ENCODE results near the gene FADS2.

FADS2 gene

GRCh38 chr11:61805146-61805545, 23.0 kb upstream of the FADS2 start:
- Histone ChIP-seq H3F3A (ENCODE audit: insufficient read depth) (peaks cover 15% of the 10 kb centered on the region), H4K20me1 (ENCODE audit: low read depth, low read length) (peaks cover 4% of the 10 kb centered on the region; the same call in 1 of the 2 replicates), H3K36me3 (ENCODE audit: low read length) (0 out of 2 replicates have a peak, but pooled peaks cover 6% of the 10 kb centered on the region), H3K4me2 (ENCODE audit: low read depth, low read length, poor library complexity, severe bottlenecking) (no peak overlapping the region), H3K27me3 (ENCODE audit: low read length) (no peaks in the 10 kb centered on the region), H3K9me2 (replicated peaks; ENCODE audit: insufficient read depth, low read length) (no peaks in the 10 kb centered on the region), H3K9me3 (ENCODE audit: insufficient read depth, low read length) (no peaks in the 10 kb centered on the region), H3K9ac (ENCODE audit: low read length) (no peak overlapping the region), H3K27ac (ENCODE audit: low read depth, low read length) (no peak overlapping the region), H3K79me2 (ENCODE audit: insufficient read depth, low read length) (no peaks in the 10 kb centered on the region), H2AFZ (ENCODE audit: low read depth, low read length, severe bottlenecking) (no peak overlapping the region), H3K4me3 (ENCODE audit: insufficient read depth, low read length, poor library complexity, severe bottlenecking) (no peak overlapping the region)
- TF ChIP-seq EZH2phosphoT487 (conservative IDR thresholded peaks at IDR 0.05; ENCODE audit: low read length), result no peak
- TF ChIP-seq, protein P1, sequence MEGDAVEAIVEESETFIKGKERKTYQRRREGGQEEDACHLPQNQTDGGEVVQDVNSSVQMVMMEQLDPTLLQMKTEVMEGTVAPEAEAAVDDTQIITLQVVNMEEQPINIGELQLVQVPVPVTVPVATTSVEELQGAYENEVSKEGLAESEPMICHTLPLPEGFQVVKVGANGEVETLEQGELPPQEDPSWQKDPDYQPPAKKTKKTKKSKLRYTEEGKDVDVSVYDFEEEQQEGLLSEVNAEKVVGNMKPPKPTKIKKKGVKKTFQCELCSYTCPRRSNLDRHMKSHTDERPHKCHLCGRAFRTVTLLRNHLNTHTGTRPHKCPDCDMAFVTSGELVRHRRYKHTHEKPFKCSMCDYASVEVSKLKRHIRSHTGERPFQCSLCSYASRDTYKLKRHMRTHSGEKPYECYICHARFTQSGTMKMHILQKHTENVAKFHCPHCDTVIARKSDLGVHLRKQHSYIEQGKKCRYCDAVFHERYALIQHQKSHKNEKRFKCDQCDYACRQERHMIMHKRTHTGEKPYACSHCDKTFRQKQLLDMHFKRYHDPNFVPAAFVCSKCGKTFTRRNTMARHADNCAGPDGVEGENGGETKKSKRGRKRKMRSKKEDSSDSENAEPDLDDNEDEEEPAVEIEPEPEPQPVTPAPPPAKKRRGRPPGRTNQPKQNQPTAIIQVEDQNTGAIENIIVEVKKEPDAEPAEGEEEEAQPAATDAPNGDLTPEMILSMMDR (IDR thresholded peaks at IDR 0.05; ENCODE audit: insufficient read depth, low read length, poor library complexity, severe bottlenecking), result no peak

GRCh38 chr11:61806785-61807184, 21.3 kb upstream of the FADS2 start:
- H3K4me3 ChIP-seq (ENCODE audit: insufficient read depth, low read length, poor library complexity, severe bottlenecking), result no peak overlapping the region
- TF ChIP-seq EZH2phosphoT487 (conservative IDR thresholded peaks at IDR 0.05; ENCODE audit: low read length), result no peak
- H2AFZ ChIP-seq (ENCODE audit: low read depth, low read length, severe bottlenecking), result no peak overlapping the region
- no peak overlapping the region for H3K9ac ChIP-seq (ENCODE audit: low read length)
- no peaks in the 10 kb centered on the region for H3K79me2 ChIP-seq (ENCODE audit: insufficient read depth, low read length)
- H3K36me3 ChIP-seq (ENCODE audit: low read length), result 0 out of 2 replicates have a peak, but pooled peaks cover 6% of the 10 kb centered on the region
- no peaks in the 10 kb centered on the region for H3K9me3 ChIP-seq (ENCODE audit: insufficient read depth, low read length)
- H3K9me2 ChIP-seq (replicated peaks; ENCODE audit: insufficient read depth, low read length), result no peaks in the 10 kb centered on the region
- H3K27me3 ChIP-seq (ENCODE audit: low read length), result no peaks in the 10 kb centered on the region
- no peak overlapping the region for H3K27ac ChIP-seq (ENCODE audit: low read depth, low read length)
- H3F3A ChIP-seq (ENCODE audit: insufficient read depth), result no peaks in the 10 kb centered on the region
- H3K4me2 ChIP-seq (ENCODE audit: low read depth, low read length, poor library complexity, severe bottlenecking), result no peak overlapping the region
- H4K20me1 ChIP-seq (ENCODE audit: low read depth, low read length), result no peaks in the 10 kb centered on the region

- Histone ChIP-seq H3K9ac (ENCODE audit: low read length) (no peak overlapping the region), H3K27ac (ENCODE audit: low read depth, low read length) (no peak overlapping the region), H3K9me3 (ENCODE audit: insufficient read depth, low read length) (no peaks in the 10 kb centered on the region)
Measured at GRCh38 chr11:61810671-61811175, 17.4 kb upstream of the FADS2 start.

DNA sequence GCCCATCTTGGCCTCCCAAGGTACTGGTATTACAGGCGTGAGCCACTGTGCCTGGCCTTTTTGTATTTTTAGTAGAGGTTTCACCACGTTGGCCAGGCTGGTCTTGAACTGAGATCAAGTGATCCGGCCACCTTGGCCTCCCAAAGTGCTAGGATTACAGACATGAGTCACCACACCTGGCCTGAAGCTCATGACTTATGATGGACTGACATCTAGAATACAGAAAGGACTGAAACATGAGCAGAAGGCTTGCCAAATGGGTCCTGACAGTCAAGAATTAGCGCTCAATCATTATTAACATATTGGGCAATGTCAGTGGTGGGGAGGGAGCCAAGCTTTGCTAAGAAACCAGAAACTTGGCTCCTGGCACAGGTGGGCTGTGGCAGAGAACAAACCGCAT, 16.3 kb upstream of the FADS2 start:
- H3K9ac ChIP-seq (ENCODE audit: low read length), result no peak overlapping the region
- no peak overlapping the region for H3K27ac ChIP-seq (ENCODE audit: low read depth, low read length)
- H3K9me3 ChIP-seq (ENCODE audit: insufficient read depth, low read length), result no peaks in the 10 kb centered on the region
- no peaks in the 10 kb centered on the region for H3K27me3 ChIP-seq (ENCODE audit: low read length)
- TF ChIP-seq, protein P1 (IDR thresholded peaks at IDR 0.05; ENCODE audit: insufficient read depth, low read length, poor library complexity, severe bottlenecking), result no peak
- TF ChIP-seq EZH2phosphoT487 (conservative IDR thresholded peaks at IDR 0.05; ENCODE audit: low read length), result no peak
- no peaks in the 10 kb centered on the region for H4K20me1 ChIP-seq (ENCODE audit: low read depth, low read length)
- no peak overlapping the region for H3K4me2 ChIP-seq (ENCODE audit: low read depth, low read length, poor library complexity, severe bottlenecking)
- peaks cover 6% of the 10 kb centered on the region for H3F3A ChIP-seq (ENCODE audit: insufficient read depth)
- H3K79me2 ChIP-seq (ENCODE audit: insufficient read depth, low read length), result 0 out of 2 replicates have a peak, but pooled peaks cover 10% of the 10 kb centered on the region
- 0 out of 2 replicates have a peak, but pooled peaks cover 6% of the 10 kb centered on the region for H3K36me3 ChIP-seq (ENCODE audit: low read length)
- no peak overlapping the region for H2AFZ ChIP-seq (ENCODE audit: low read depth, low read length, severe bottlenecking)
- no peaks in the 10 kb centered on the region for H3K9me2 ChIP-seq (replicated peaks; ENCODE audit: insufficient read depth, low read length)
- H3K4me3 ChIP-seq (ENCODE audit: insufficient read depth, low read length, poor library complexity, severe bottlenecking), result no peak overlapping the region

More at GRCh38 chr11:61810671-61811175, 17.4 kb upstream of the FADS2 start:
- H3K27me3 ChIP-seq (ENCODE audit: low read length), result no peaks in the 10 kb centered on the region
- peaks cover 6% of the 10 kb centered on the region for H3F3A ChIP-seq (ENCODE audit: insufficient read depth)
- H3K4me3 ChIP-seq (ENCODE audit: insufficient read depth, low read length, poor library complexity, severe bottlenecking), result no peak overlapping the region
- no peaks in the 10 kb centered on the region for H3K9me2 ChIP-seq (replicated peaks; ENCODE audit: insufficient read depth, low read length)
- 0 out of 2 replicates have a peak, but pooled peaks cover 9% of the 10 kb centered on the region for H3K79me2 ChIP-seq (ENCODE audit: insufficient read depth, low read length)
- no peak overlapping the region for H2AFZ ChIP-seq (ENCODE audit: low read depth, low read length, severe bottlenecking)
- no peaks in the 10 kb centered on the region for H4K20me1 ChIP-seq (ENCODE audit: low read depth, low read length)
- no peak overlapping the region for H3K4me2 ChIP-seq (ENCODE audit: low read depth, low read length, poor library complexity, severe bottlenecking)
- H3K36me3 ChIP-seq (ENCODE audit: low read length), result 0 out of 2 replicates have a peak, but pooled peaks cover 6% of the 10 kb centered on the region
- no peak for TF ChIP-seq EZH2phosphoT487 (conservative IDR thresholded peaks at IDR 0.05; ENCODE audit: low read length)
- TF ChIP-seq, protein P1 (IDR thresholded peaks at IDR 0.05; ENCODE audit: insufficient read depth, low read length, poor library complexity, severe bottlenecking), result no peak

Data from SU-DHL-6 (cell line).